Astrocyte of the cerebellum (primary cell): Measurements from ENCODE around the gene SEC14L2.

Source experiments
- DNase-seq: peaks from one replicate; pipeline ENCODE4 v3.0.0-alpha.2; 2011; ENCODE audit warnings: low read depth
- H3K4me3 ChIP-seq: 2 replicates; pipeline ENCODE4 v1.5.1; 2011; ENCODE audit warnings: mild to moderate bottlenecking, low read depth, low read length, moderate library complexity
- in situ Hi-C: cut with HindIII; loops from 2 replicates; pipeline ENCODE4 v1.10.0; 2017; ENCODE audit warnings: low sequenced_read_pairs
- TF ChIP-seq, protein P1 (sequence below): IDR thresholded peaks from 2 replicates; pipeline ENCODE4 v1.5.1; 2012; ENCODE audit warnings: low read length, low read depth, moderate library complexity, mild to moderate bottlenecking; ENCODE audit errors: missing control alignments

The SEC14L2 gene

DNA sequence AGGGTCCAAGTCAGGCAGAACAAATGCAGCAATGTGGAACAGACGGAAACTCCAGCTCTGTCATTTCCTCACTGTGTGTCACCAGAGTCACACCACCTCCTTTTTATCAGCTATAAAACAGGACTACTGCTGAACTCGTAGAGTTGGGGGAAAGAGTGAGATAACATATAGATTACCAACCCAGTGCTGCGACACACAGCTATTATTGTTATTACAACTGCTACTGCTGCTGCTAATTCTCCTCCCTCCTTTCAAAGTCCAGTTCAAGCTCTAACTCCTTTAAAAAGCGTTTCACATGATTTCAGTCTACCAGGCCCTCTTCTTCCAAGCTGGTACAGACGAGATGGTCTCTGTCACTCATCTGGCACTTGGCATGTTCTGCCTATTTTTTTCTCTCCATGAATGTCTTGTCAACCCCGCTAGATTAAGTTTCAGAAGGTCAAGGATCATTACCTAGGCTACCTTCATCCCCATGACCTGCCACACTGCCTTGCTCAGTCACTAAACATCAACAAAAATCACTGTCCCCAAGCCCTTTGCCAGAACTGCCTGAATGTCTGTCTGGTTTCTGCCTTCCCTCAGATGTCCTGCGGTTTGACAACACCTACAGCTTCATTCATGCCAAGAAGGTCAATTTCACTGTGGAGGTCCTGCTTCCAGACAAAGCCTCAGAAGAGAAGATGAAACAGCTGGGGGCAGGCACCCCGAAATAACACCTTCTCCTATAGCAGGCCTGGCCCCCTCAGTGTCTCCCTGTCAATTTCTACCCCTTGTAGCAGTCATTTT is 25.1 kb downstream of the SEC14L2 start:
- no peak for DNase-seq
- in situ Hi-C loops, result no loop called here
- TF ChIP-seq, protein P1, sequence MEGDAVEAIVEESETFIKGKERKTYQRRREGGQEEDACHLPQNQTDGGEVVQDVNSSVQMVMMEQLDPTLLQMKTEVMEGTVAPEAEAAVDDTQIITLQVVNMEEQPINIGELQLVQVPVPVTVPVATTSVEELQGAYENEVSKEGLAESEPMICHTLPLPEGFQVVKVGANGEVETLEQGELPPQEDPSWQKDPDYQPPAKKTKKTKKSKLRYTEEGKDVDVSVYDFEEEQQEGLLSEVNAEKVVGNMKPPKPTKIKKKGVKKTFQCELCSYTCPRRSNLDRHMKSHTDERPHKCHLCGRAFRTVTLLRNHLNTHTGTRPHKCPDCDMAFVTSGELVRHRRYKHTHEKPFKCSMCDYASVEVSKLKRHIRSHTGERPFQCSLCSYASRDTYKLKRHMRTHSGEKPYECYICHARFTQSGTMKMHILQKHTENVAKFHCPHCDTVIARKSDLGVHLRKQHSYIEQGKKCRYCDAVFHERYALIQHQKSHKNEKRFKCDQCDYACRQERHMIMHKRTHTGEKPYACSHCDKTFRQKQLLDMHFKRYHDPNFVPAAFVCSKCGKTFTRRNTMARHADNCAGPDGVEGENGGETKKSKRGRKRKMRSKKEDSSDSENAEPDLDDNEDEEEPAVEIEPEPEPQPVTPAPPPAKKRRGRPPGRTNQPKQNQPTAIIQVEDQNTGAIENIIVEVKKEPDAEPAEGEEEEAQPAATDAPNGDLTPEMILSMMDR, result no peak
- no peak overlapping the region for H3K4me3 ChIP-seq

DNA sequence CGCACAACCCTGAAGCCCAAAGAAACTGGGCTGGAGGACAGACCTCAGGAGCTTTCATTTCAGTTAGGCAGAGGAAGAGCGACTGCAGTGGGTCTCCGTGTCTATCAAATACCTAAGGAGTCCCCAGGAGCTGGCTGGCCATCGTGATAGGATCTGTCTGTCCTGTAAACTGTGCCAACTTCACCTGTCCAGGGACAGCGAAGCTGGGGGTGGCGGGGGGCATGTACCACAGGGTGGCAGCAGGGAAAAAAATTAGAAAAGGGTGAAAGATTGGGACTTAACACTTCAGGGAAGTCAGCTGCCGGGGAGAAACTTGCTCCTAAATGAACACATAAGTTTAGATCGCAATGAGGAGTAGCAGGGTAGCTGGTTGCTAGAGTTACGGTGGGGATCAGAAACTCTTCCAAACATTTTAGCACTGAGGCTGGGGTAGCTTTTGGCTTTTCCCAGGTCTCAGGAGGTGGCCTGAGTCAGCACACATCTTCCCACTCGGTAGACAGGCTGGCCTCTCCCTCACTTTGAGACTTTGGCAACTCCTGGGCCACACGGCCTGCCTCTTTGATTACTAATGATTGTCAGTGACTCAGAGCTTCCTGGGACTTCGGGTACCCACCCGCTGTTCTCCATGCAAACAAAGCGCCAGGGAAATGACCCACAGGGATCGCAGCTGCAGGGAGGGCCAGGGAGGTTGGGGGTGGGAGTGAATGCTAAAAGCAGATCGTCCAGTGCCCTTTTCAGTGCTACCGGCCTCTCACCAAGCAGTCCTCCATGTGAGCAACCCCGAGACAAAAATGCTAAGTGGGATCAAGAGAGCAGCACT is 25.9 kb downstream of the SEC14L2 start:
- DNase-seq, result peak; percentile 82
- TF ChIP-seq, protein P1, result no peak
- H3K4me3 ChIP-seq, result peak overlapping the region; percentile 43
- in situ Hi-C loops, result no loop called here

- peak overlapping the region; percentile 43 for H3K4me3 ChIP-seq
- TF ChIP-seq, protein P1, result no peak
- DNase-seq, result no peak
- in situ Hi-C loops, result no loop called here
These were observed 26.6 kb downstream of the SEC14L2 start for GRCh38 chr22:30423301-30423958.

GRCh38 chr22:30423959-30424533 is 27.2 kb downstream of the SEC14L2 start:
- TF ChIP-seq, protein P1, result no peak
- DNase-seq, result peak; percentile 99
- peak overlapping the region; percentile 43 for H3K4me3 ChIP-seq
- in situ Hi-C loops, result no loop called here

- peak overlapping the region; percentile 58 for H3K4me3 ChIP-seq
- TF ChIP-seq, protein P1, result no peak
- no peak for DNase-seq
- in situ Hi-C loops, result no loop called here
These were observed 27.9 kb downstream of the SEC14L2 start for GRCh38 chr22:30424534-30425326.
